HG02571 (cell line): Measurements from ENCODE around the gene ERCC4.

Experiments used
- ATAC-seq: cut with Tn5 transposase; IDR thresholded peaks from one replicate; pipeline ENCODE4 v1.9.1; 2021; ENCODE audit warnings: mild to moderate bottlenecking, moderate library complexity; ENCODE audit not compliant: unreplicated experiment

ERCC4 gene

GRCh38 chr16:13909872-13910303, 10.1 kb upstream of the ERCC4 start:
- ATAC-seq = no peak

DNA sequence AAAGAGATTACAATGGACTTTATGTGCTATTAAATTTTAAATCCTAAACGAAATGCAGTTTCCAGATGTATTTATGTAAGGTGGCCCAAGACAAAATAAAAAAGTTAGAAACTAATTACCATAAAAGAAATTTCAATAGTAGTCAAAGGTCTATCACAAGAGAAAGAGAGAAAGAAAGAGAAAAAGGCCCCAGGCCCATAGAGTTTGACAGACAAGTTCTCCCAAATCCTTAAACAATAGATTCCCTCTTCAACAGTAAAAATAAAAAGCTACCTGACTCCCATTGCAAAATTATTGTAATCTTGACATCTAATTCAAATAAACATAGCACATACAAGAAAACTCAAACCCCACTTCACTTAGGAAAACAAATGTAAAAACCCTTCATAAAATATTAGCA, 8.6 kb upstream of the ERCC4 start:
- no peak for ATAC-seq

DNA sequence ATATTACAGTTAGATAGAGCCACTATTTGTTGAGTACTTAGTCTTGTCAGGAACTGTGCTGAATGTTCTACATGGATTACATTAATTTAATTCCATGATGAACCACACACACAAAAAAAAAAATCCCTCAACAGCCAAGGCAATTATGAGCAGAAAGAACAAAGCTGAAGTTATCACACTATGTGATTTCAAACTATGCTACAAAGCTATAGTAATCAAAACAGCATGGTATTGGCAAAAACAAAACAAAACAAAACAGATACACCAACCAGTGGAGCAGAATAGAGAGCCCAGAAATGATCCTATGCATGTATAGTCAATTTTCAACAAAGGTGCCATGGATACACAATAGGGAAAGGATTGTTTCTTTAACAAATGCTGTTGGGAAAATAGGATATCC, 8.1 kb upstream of the ERCC4 start:
- ATAC-seq = no peak

DNA sequence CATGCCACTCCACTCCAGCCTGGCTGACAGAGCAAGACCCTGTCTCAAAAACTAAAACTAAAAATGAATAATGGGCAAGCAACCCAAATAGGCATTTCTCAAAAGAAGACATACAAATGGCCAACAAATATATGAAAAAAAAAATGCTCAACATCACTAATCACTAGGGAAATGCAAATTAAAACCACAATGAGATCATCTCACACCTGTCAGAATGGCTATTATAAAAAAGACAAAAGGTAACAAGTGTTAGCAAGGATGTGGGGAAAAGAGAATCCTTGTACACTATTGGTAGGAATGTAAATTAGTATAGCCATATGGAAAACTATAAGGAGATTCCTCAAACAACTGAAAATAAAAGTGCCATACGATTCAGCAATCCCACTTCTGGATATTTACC, 7.1 kb upstream of the ERCC4 start:
- ATAC-seq = no peak

DNA sequence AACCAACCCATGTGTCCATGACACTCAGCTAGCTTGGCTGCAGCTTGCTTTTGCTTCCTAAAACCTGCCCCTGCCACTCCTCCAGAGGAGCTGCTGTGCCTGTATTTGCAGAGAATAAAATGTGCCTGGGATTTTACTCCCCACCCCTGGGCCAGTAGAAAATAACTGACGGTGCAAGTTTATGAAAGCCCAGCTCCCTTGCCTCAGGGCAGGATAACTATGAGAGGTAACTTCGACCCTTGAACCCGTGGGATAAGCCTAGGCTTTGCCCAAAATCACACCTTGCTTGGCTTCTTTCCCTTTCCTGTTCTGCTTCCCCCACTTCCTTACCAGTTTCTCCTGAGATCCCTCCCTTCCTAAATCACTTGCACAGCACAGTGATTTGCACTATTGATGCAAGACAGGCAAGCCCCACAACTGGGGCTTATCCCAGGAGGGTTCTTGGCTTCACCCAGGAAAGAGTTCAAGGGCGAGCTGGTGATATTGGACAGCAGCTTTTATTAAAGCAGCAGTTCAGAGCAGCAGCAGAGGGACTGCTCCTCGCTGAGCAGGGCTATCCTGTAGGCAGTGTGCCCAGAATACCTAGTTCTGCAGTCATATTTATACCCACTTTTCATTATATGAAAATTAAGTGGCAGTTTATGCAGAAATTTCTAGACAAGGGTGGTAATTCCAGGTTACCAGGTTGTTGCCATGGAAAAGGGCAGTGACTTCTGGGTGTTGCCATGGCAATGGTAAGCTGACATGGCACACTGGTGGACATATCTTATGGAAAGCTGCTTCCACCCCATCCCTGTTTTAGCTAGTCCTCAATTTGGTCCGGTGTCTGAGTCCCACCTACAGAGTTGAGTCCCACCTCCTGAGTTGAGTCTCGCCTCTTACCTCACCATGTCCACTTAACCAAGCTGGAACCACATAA, 6.3 kb upstream of the ERCC4 start:
- no peak for ATAC-seq

GRCh38 chr16:13915033-13915635, 4.8 kb upstream of the ERCC4 start:
- ATAC-seq = no peak

DNA sequence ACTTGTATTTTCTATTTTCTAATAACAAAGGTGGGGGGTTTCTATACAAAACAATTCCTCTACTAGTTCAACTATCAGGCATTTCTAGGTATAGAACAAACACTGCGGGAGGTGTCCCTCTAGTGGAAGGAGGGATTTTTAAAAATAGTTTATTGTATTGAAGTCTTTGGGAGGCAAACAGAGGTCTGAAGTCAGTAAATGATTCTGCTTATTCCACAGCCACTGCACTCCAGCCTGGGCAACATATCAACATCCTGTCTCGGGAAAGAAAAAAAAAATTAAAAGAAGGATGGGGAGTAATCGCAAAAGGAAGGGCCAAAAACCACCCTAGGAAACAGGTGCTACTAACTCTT, 648 bp upstream of the ERCC4 start:
- ATAC-seq = no peak

- ATAC-seq = no peak
These were observed 510 bp downstream of the ERCC4 start for GRCh38 chr16:13920510-13920818.

GRCh38 chr16:13921328-13921727, 1.4 kb downstream of the ERCC4 start:
- ATAC-seq = no peak

- ATAC-seq = no peak
These were observed 3.8 kb downstream of the ERCC4 start for GRCh38 chr16:13923703-13924298.

GRCh38 chr16:13926464-13926863, 6.5 kb downstream of the ERCC4 start:
- ATAC-seq = no peak

- ATAC-seq = no peak
These were observed 6.9 kb downstream of the ERCC4 start for GRCh38 chr16:13926891-13927290.

DNA sequence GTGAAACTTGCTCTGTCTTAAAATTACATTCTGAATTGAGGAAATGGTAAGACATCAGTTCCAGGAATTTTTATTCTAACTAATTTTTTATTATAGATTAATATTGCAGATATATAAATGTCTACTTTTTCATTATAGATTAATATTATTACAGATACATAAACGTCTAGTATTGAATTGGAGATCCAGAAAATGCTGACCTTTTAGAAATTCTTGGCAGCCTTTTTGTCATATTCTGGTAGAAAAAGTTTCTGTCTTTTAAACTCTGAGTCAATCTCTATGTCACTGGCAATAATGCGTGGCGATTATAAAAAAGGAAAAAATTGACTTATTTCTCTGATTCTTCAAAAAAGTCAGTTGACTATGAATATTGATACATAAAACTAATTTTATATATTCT, 8.7 kb downstream of the ERCC4 start:
- no peak for ATAC-seq

GRCh38 chr16:13931845-13932244, 11.9 kb downstream of the ERCC4 start:
- ATAC-seq = no peak

GRCh38 chr16:13935408-13935807, 15.5 kb downstream of the ERCC4 start:
- no peak for ATAC-seq

DNA sequence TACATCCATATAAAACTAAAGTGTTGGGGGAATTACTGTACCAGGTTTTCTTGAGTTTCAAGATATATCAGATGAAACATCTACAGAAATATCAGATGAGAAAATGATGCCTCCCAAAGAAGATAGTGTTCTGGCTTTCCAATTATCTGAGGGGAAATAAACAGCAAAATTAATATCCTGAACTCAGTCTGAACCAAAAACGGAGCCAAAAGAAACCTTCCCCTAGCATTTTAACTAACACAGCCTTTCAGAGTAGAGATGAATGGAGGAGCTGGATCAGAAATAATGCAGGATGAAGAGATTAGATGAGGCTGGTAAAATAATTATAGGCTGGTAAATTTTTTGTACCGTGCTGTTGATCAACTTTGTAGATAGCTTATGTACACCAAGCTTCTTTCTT, 16.2 kb downstream of the ERCC4 start:
- no peak for ATAC-seq

GRCh38 chr16:13936596-13937081, 16.7 kb downstream of the ERCC4 start:
- no peak for ATAC-seq

DNA sequence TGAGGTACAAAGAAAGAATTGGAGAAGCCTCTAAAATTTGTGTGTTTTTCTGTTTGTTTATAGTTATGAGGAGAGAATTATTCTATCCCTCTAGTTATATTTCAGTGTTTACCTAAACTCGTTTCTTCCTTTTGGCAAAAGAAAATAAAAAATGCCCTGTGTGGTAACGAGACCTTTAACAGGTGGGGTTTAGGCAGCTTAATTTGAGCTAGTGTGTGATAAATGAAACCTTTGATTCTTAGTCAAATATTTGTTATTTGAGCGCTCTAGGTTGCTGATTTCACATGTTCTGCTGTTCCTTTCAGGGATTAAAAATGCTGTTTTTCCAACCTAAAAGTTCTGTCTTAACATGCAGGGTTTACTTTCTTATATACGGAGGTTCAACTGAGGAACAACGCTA, 17.5 kb downstream of the ERCC4 start:
- no peak for ATAC-seq

GRCh38 chr16:13938480-13938879, 18.5 kb downstream of the ERCC4 start:
- no peak for ATAC-seq

GRCh38 chr16:13939821-13940220, 19.9 kb downstream of the ERCC4 start:
- ATAC-seq = no peak

DNA sequence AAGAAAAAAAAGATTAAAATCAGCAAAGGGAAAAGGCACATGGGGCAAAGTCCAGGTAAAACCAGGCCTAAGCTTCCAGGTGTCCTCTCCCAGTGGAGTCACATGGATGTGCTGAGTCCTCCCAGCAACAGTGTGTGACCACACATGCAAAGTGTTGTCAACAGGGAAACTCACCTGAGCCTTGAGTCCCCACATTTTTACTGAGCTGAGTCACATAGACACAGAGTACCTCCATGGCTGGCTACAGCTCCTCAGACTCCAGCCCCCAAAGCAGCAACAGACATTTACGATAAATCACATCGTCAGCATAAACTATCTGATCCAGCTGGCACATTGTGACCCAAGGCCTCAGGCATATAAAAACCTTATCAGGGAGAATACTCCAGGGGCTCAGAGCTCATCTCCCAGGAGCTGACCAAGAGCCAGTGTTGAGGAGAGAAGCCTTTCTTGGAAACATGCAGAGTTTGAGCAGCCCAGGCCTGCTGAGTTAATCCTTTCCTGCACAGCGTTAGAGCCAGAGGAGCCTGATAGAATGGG, 20.5 kb downstream of the ERCC4 start:
- ATAC-seq = no peak

DNA sequence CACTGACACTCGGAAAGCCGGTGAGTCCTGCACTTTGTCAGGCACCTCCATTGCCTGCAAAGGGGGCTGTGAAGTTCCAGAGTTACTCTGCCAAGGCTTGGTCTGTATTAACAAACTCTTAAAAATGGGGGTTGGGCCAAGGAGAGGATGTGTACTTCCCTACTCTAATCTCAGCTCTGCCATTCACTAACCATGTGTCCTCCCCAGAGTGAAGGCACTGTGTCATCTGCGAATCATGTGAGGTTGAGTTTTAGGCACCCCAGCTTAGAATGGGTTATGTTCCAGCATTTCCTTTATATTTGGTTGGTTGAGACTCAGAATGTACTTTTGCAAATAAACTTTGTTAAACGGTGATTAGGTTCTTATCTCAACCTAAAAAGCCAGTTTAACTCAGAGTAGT, 24.9 kb downstream of the ERCC4 start:
- ATAC-seq = no peak
